AG09319 (cell line): ENCODE results near the gene SNX25.
"Not testable (repeated sequence)": the region's sequence is repeated elsewhere in the genome, so short reads cannot be mapped to it uniquely, and the experiment has no call there.

Source experiments
- DNase-seq: peaks from one replicate; pipeline ENCODE4 v3.0.0-alpha.2; 2010; ENCODE audit warnings: low read depth; ENCODE audit errors: extremely low read depth
- CTCF ChIP-seq: IDR thresholded peaks from 2 replicates; pipeline ENCODE4 v1.5.1; 2011; ENCODE audit warnings: low read depth, mild to moderate bottlenecking, inconsistent platforms, low read length, moderate library complexity

The SNX25 gene

GRCh38 chr4:185205697-185206342, 3.6 kb upstream of the SNX25 start:
- TF ChIP-seq CTCF, result no peak
- DNase-seq, result no peak

- DNase-seq, result no peak
Measured at GRCh38 chr4:185207466-185207865, 1.9 kb upstream of the SNX25 start.

GRCh38 chr4:185209852-185210101, 379 bp downstream of the SNX25 start:
- not testable (repeated sequence) for DNase-seq

More at GRCh38 chr4:185207466-185207865, 1.9 kb upstream of the SNX25 start:
- TF ChIP-seq CTCF, result no peak

GRCh38 chr4:185210102-185210981, 944 bp downstream of the SNX25 start:
- no peak for TF ChIP-seq CTCF
- DNase-seq, result no peak

GRCh38 chr4:185211035-185211434, 1.6 kb downstream of the SNX25 start:
- no peak for TF ChIP-seq CTCF
- no peak for DNase-seq

GRCh38 chr4:185211641-185212040, 2.2 kb downstream of the SNX25 start:
- no peak for DNase-seq
- TF ChIP-seq CTCF, result no peak

- TF ChIP-seq CTCF, result no peak
- no peak for DNase-seq
Measured at GRCh38 chr4:185212581-185212980, 3.2 kb downstream of the SNX25 start.
